H1 (cell line): ENCODE measurements around the gene MFSD2A. TPM values are rescaled to one million over a fixed set of nuclear protein-coding genes. Genes with fewer than 3 reads are reported as not detected.

Experiments
- CTCF ChIA-PET: fragments of 300-600 bp; sonication (Branson Sonifier 250); formaldehyde crosslinking; loops from one replicate; lab custom pipeline; 2021; ENCODE audit not compliant: partially characterized antibody; lab: Charles Lee
- POLR2A ChIA-PET: fragments of 300-600 bp; sonication (Branson Sonifier 250); formaldehyde crosslinking; loops from one replicate; lab custom pipeline; 2021; ENCODE audit warnings: inconsistent platforms; ENCODE audit not compliant: partially characterized antibody; lab: Charles Lee
- DNase-seq, 2 experiments: peaks; one replicate each; pipeline versions ENCODE4 v3.0.0 to v3.0.0-alpha.2; 2010 to 2022; ENCODE audit warnings: low spot score in 2 of 2, low read depth in 1 of 2, mixed read lengths in 1 of 2
- FAIRE-seq: peaks from 2 replicates; lab custom pipeline; 2011; peaks lifted over from hg19 to GRCh38; lab: Jason Lieb, UNC
- H2AFZ ChIP-seq: 2 replicates; pipeline ENCODE4 v1.8.1; 2012; ENCODE audit warnings: low read length, inconsistent platforms
- H2AK5ac ChIP-seq: 2 replicates; pipeline ENCODE4 v1.6.1; 2013; ENCODE audit warnings: low read depth, low read length
- H2BK120ac ChIP-seq: replicated peaks from 2 replicates; pipeline ENCODE3; 2013; ENCODE audit warnings: low read depth, low read length, inconsistent platforms
- H2BK12ac ChIP-seq: 2 replicates; pipeline ENCODE4 v1.6.1; 2013; ENCODE audit warnings: low read depth, low read length
- H2BK15ac ChIP-seq: 2 replicates; pipeline ENCODE4 v1.6.1; 2013; ENCODE audit warnings: low read length
- H2BK20ac ChIP-seq: 2 replicates; pipeline ENCODE4 v1.6.1; 2013; ENCODE audit warnings: low read length
- H2BK5ac ChIP-seq: 2 replicates; pipeline ENCODE4 v1.6.1; 2013; ENCODE audit warnings: low read depth, low read length
- H3K14ac ChIP-seq: 2 replicates; pipeline ENCODE4 v1.6.1; 2013; ENCODE audit warnings: inconsistent platforms; ENCODE audit not compliant: insufficient read length
- H3K18ac ChIP-seq: 2 replicates; pipeline ENCODE4 v1.6.1; 2013; ENCODE audit warnings: low read length; ENCODE audit errors: extremely low read depth
- H3K23ac ChIP-seq: 2 replicates; pipeline ENCODE4 v1.6.1; 2013; ENCODE audit warnings: inconsistent platforms; ENCODE audit not compliant: insufficient read length
- H3K23me2 ChIP-seq: 2 replicates; pipeline ENCODE4 v1.6.1; 2013; ENCODE audit warnings: low read depth, low read length
- H3K27ac ChIP-seq: 2 replicates; pipeline ENCODE4 v1.6.1; 2011; ENCODE audit warnings: low read depth, low read length, inconsistent platforms
- H3K27me3 ChIP-seq, 4 experiments: replicated peaks in 1 of 4; 1 replicate in 1 of 4; 2 replicates in 3 of 4; pipeline versions ENCODE4 v1.6.1 to v1.8.1; 2011 to 2013; ENCODE audit warnings: low read length in 3 of 4, mild to moderate bottlenecking in 3 of 4, inconsistent platforms in 2 of 4, mixed read lengths in 2 of 4, moderate library complexity in 1 of 4; ENCODE audit not compliant: control insufficient read depth in 3 of 4, insufficient read depth in 3 of 4; ENCODE audit errors: extremely low read depth in 1 of 4
- H3K36me3 ChIP-seq, 4 experiments: 2 replicates each; pipeline versions ENCODE4 v1.6.1 to v1.8.1; 2011 to 2013; ENCODE audit warnings: mild to moderate bottlenecking in 4 of 4, low read length in 3 of 4, moderate library complexity in 2 of 4, control low read depth in 1 of 4, inconsistent platforms in 1 of 4; ENCODE audit not compliant: insufficient read depth in 4 of 4, control insufficient read depth in 2 of 4
- H3K4ac ChIP-seq: replicated peaks from 2 replicates; pipeline ENCODE3; 2013; ENCODE audit warnings: low read length, low read depth, mixed read lengths, inconsistent platforms; ENCODE audit not compliant: insufficient read length
- H3K4me1 ChIP-seq, 4 experiments: replicated peaks in 1 of 4; 1 replicate in 1 of 4; 2 replicates in 3 of 4; pipeline versions ENCODE4 v1.6.1 to v1.8.1; 2011 to 2013; ENCODE audit warnings: low read length in 3 of 4, inconsistent platforms in 2 of 4, mixed read lengths in 1 of 4; ENCODE audit not compliant: insufficient read depth in 4 of 4, control insufficient read depth in 3 of 4
- H3K4me2 ChIP-seq, 2 experiments: 2 replicates each; pipeline versions ENCODE4 v1.6.1 to v1.8.1; 2011 to 2013; ENCODE audit warnings: low read depth in 2 of 2, low read length in 2 of 2, control low read depth in 1 of 2, inconsistent platforms in 1 of 2, mild to moderate bottlenecking in 1 of 2; ENCODE audit not compliant: insufficient read depth in 1 of 2
- H3K4me3 ChIP-seq, 4 experiments: fragments of 200-600, 300-600 bp in 1 of 4; sonication (generic), shearing (Covaris generic), sonication (Bioruptor Twin) in 1 of 4; 2 replicates each; pipeline versions ENCODE4 v1.5.1 to v1.8.1; 2011 to 2016; ENCODE audit warnings: low read length in 4 of 4, low read depth in 3 of 4, control low read depth in 2 of 4, inconsistent platforms in 2 of 4, mild to moderate bottlenecking in 2 of 4, mixed read lengths in 1 of 4, moderate library complexity in 1 of 4; ENCODE audit not compliant: insufficient read depth in 2 of 4; ENCODE audit errors: extremely low read depth in 1 of 4
- H3K56ac ChIP-seq: replicated peaks from 2 replicates; pipeline ENCODE3; 2013; ENCODE audit warnings: low read depth, mild to moderate bottlenecking, mixed read lengths, low read length, inconsistent platforms; ENCODE audit not compliant: insufficient read length
- H3K79me1 ChIP-seq: 2 replicates; pipeline ENCODE4 v1.6.1; 2013; ENCODE audit warnings: low read depth, low read length, control low read depth
- H3K79me2 ChIP-seq, 2 experiments: 2 replicates each; pipeline versions ENCODE4 v1.6.1 to v1.8.1; 2012 to 2013; ENCODE audit warnings: low read length in 2 of 2, mild to moderate bottlenecking in 2 of 2, inconsistent platforms in 1 of 2; ENCODE audit not compliant: insufficient read depth in 2 of 2, control insufficient read depth in 1 of 2
- H3K9ac ChIP-seq, 4 experiments: replicated peaks in 1 of 4; 1 replicate in 1 of 4; 2 replicates in 3 of 4; pipeline versions ENCODE4 v1.6.1 to v1.8.1; 2011 to 2013; ENCODE audit warnings: low read depth in 3 of 4, low read length in 3 of 4, control low read depth in 2 of 4, mild to moderate bottlenecking in 2 of 4, moderate library complexity in 2 of 4, inconsistent platforms in 1 of 4; ENCODE audit errors: extremely low read depth in 1 of 4
- H3K9me3 ChIP-seq, 2 experiments: 2 replicates each; pipeline versions ENCODE4 v1.6.1 to v1.8.1; 2012 to 2013; ENCODE audit warnings: mild to moderate bottlenecking in 2 of 2, moderate library complexity in 2 of 2, control low read depth in 1 of 2, inconsistent platforms in 1 of 2, low read depth in 1 of 2, low read length in 1 of 2, mixed read lengths in 1 of 2; ENCODE audit not compliant: insufficient read depth in 2 of 2
- H4K20me1 ChIP-seq, 2 experiments: replicated peaks in 1 of 2; 2 replicates each; pipeline versions ENCODE3 to v1.8.1; 2011 to 2013; ENCODE audit warnings: inconsistent platforms in 2 of 2, low read length in 2 of 2, mild to moderate bottlenecking in 1 of 2; ENCODE audit not compliant: insufficient read depth in 2 of 2, control insufficient read depth in 1 of 2
- H4K5ac ChIP-seq: 2 replicates; pipeline ENCODE4 v1.6.1; 2013; ENCODE audit warnings: low read length, low read depth, mixed read lengths, inconsistent platforms; ENCODE audit not compliant: insufficient read length
- H4K8ac ChIP-seq: 2 replicates; pipeline ENCODE4 v1.8.0; 2013; ENCODE audit warnings: mild to moderate bottlenecking, moderate library complexity, low read length, inconsistent platforms; ENCODE audit not compliant: insufficient read depth; ENCODE audit errors: extremely low read depth
- H4K91ac ChIP-seq: replicated peaks from 2 replicates; pipeline ENCODE3; 2013; ENCODE audit warnings: low read length, mixed read lengths, inconsistent platforms; ENCODE audit not compliant: insufficient read length
- ATF3 ChIP-seq: IDR thresholded peaks from 2 replicates; pipeline ENCODE4 v1.6.1; 2011; ENCODE audit warnings: low read depth, mild to moderate bottlenecking, low read length; ENCODE audit not compliant: insufficient read depth
- CTCF ChIP-seq, 3 experiments: IDR thresholded peaks; 1 replicate in 2 of 3; 2 replicates in 1 of 3; pipeline versions ENCODE4 v1.5.1 to v1.6.1; 2011; ENCODE audit warnings: low read length in 3 of 3, mild to moderate bottlenecking in 3 of 3, inconsistent platforms in 2 of 3, low read depth in 1 of 3, moderate library complexity in 1 of 3; ENCODE audit not compliant: insufficient read depth in 1 of 3; ENCODE audit errors: control extremely low read depth in 1 of 3
- EZH2 ChIP-seq: fragments of 200-600 bp; sonication (generic); IDR thresholded peaks from 2 replicates; pipeline ENCODE4 v1.7.1; 2012; ENCODE audit warnings: low read depth, mild to moderate bottlenecking, moderate library complexity, low read length, inconsistent platforms; ENCODE audit not compliant: severe bottlenecking
- FOSL1 ChIP-seq: IDR thresholded peaks from 2 replicates; pipeline ENCODE4 v1.6.1; 2011; ENCODE audit warnings: mild to moderate bottlenecking, low read depth, low read length, moderate library complexity; ENCODE audit not compliant: insufficient read depth
- JUND ChIP-seq: IDR thresholded peaks from 2 replicates; pipeline ENCODE4 v1.6.1; 2011; ENCODE audit warnings: mild to moderate bottlenecking, improper control_type of control experiment, low read length
- NRF1 ChIP-seq: IDR thresholded peaks from 2 replicates; pipeline ENCODE4 v1.6.1; 2011; ENCODE audit warnings: mild to moderate bottlenecking, low read depth, low read length, improper control_type of control experiment
- SUZ12 ChIP-seq: fragments of 200-600 bp; sonication (generic); IDR thresholded peaks from 2 replicates; pipeline ENCODE4 v1.6.1; 2012; ENCODE audit warnings: mild to moderate bottlenecking, inconsistent platforms, low read length, moderate library complexity, mixed read lengths
- TAF1 ChIP-seq: IDR thresholded peaks from 2 replicates; pipeline ENCODE4 v1.6.1; 2011; ENCODE audit warnings: mild to moderate bottlenecking, low read depth, low read length
- TAF7 ChIP-seq: optimal IDR thresholded peaks from 2 replicates; pipeline ENCODE3; 2011; ENCODE audit warnings: low read depth, mild to moderate bottlenecking, inconsistent platforms, low read length, moderate library complexity, borderline replicate concordance
- YY1 ChIP-seq: IDR thresholded peaks from 2 replicates; pipeline ENCODE4 v1.6.1; 2011; ENCODE audit warnings: low read depth, mild to moderate bottlenecking, low read length
- WGBS, 2 experiments: shearing (Covaris generic) in 1 of 2; methylation state at CpG; one replicate each; pipeline versions ENCODE4 v1.1.6 to v1.1.7; 2013 to 2015; ENCODE audit warnings: low lambda C conversion rate in 2 of 2, mixed read lengths in 2 of 2, inconsistent platforms in 1 of 2, low coverage in 1 of 2, missing lambda C conversion rate in 1 of 2; ENCODE audit not compliant: insufficient replicate concordance in 2 of 2, insufficient coverage in 1 of 2, insufficient read length in 1 of 2; ENCODE audit errors: extremely low coverage in 1 of 2, missing lambda C conversion rate in 1 of 2; 5-methylcytosine and 5-hydroxymethylcytosine counted together
- polyA plus RNA-seq, 7 experiments: library from polyadenylated mRNA; depleted of rRNA in 3 of 7; stranded (reverse) in 5 of 7; unstranded in 2 of 7; fragments of >200 nt in 5 of 7; fragments of 200-250 nt in 2 of 7; gene quantifications; 1 replicate in 5 of 7; 2 replicates in 1 of 7; 4 replicates in 1 of 7; pipeline versions ENCODE4 v1.2.1 to v1.2.3, GENCODE V29; 2011 to 2013; ENCODE audit warnings: missing spikeins in 2 of 7, mixed read lengths in 2 of 7
- total RNA-seq: library from RNA; stranded (reverse); fragmentation: NEBNext Ultra II Directional; extraction: Animal tissue kit (Norgen Biotek cat#: 25700); gene quantifications from 2 replicates; pipeline ENCODE4 v1.2.1, GENCODE V29; 2021

The MFSD2A gene
- total and polyA plus RNA-seq, 2 of the 8 experiments (the other 6 are each of a cell fraction or from before 2014, with no cell fraction given) = 18.3 to 25.9 TPM

- Histone ChIP-seq H3K18ac (no peak overlapping the region), H3K79me2 (peaks cover 0 to 6% of the 10 kb centered on the region in 2 experiments; a peak in 2 of 4 replicates), H2AFZ (no peak overlapping the region), H3K4me3 (no peak overlapping the region), H3K4ac (no peak overlapping the region), H4K5ac (no peak overlapping the region), H4K91ac (no peak overlapping the region), H3K23me2 (peaks cover 15% of the 10 kb centered on the region; the same call in 1 of the 2 replicates), H3K27me3 (peaks cover 0 to 16% (median 12%) of the 10 kb centered on the region in 4 experiments; a peak in 5 of 7 replicates), H2BK15ac (no peak overlapping the region), H2BK20ac (no peak overlapping the region), H2BK5ac (no peak overlapping the region), H3K9ac (no peak overlapping the region), H3K36me3 (no peaks in the 10 kb centered on the region), H3K56ac (no peak overlapping the region), H3K23ac (no peak overlapping the region), H2BK12ac (no peak overlapping the region), H4K20me1 (no peaks in the 10 kb centered on the region), H3K4me1 (peaks cover 5 to 9% (median 7%) of the 10 kb centered on the region in 4 experiments), H4K8ac (no peak overlapping the region), H2AK5ac (no peak overlapping the region), H2BK120ac (no peak overlapping the region), H3K9me3 (no peaks in the 10 kb centered on the region), H3K79me1 (no peaks in the 10 kb centered on the region; the same call in 1 of the 2 replicates), H3K4me2 (no peak overlapping the region), H3K27ac (no peak overlapping the region), H3K14ac (no peak overlapping the region)
- ChIA-PET CTCF (interaction anchor here (0.9 to 1.4 kb wide), 3 partner anchors 19 to 50 kb away, joined by 3 to 4 read pairs (median 3); no protein-coding TSS in a partner anchor), POLR2A (interaction anchor here (0.6 to 5.5 kb wide), 7 partner anchors 10 to 212 kb away, joined by 3 to 29 read pairs (median 4); partner anchors contain the start of gene MYCL)
- no peak for FAIRE-seq
- DNase-seq = no peak
- 88% methylated on average over 3 of the region's 3 CpGs; no CpG with 5 or more reads in 1 of the 2 experiments for WGBS, 2 experiments
- no peak for TF ChIP-seq TAF1
- TF ChIP-seq JUND = no peak
- no peak for TF ChIP-seq SUZ12
- no peak for TF ChIP-seq NRF1
- TF ChIP-seq ATF3 = no peak
- no peak for TF ChIP-seq EZH2
- TF ChIP-seq CTCF (IDR thresholded peaks at IDR 0.05; ENCODE audit: control extremely low read depth in 1 of 3, insufficient read depth in 1 of 3, low read depth in 1 of 3, low read length in 3 of 3) = no peak
- TF ChIP-seq TAF7 = no peak
- no peak for TF ChIP-seq YY1
- no peak for TF ChIP-seq FOSL1
Observed at GRCh38 chr1:39951926-39952325, 3.0 kb upstream of the MFSD2A start.
